HL-60 (cell line): ENCODE measurements around the gene KCNQ5.
A peak's percentile ranks its signal among the peaks of the same experiment; 100 is the strongest.
"Not testable (repeated sequence)": the region's sequence is repeated elsewhere in the genome, so short reads cannot be mapped to it uniquely, and the experiment has no call there.

Experiments used
- DNase-seq, 2 experiments: peaks; one replicate each; pipeline ENCODE4 v3.0.0-alpha.2; 2010 to 2020; ENCODE audit warnings: low read depth in 1 of 2, low spot score in 1 of 2
- H3K27ac ChIP-seq: fragments of 250-450 bp; sonication (Bioruptor Pico); replicated peaks from 2 replicates; pipeline ENCODE4 v1.5.1; 2020; ENCODE audit warnings: mild to moderate bottlenecking, moderate library complexity
- H3K27me3 ChIP-seq: fragments of 250-450 bp; sonication (Bioruptor Pico); 2 replicates; pipeline ENCODE4 v1.5.1; 2021; ENCODE audit warnings: mild to moderate bottlenecking, moderate library complexity; ENCODE audit not compliant: insufficient read depth, poor library complexity, severe bottlenecking
- H3K4me3 ChIP-seq: replicated peaks from 2 replicates; pipeline ENCODE4 v1.5.1; 2011; ENCODE audit warnings: mild to moderate bottlenecking, control low read depth, low read length; ENCODE audit not compliant: insufficient read depth
- GABPA ChIP-seq: IDR thresholded peaks from 2 replicates; pipeline ENCODE4 v1.6.1; 2012; ENCODE audit warnings: low read depth
- POLR2AphosphoS5 ChIP-seq: IDR thresholded peaks from 2 replicates; pipeline ENCODE4 v1.6.1; 2012; ENCODE audit warnings: low read depth
- REST ChIP-seq: IDR thresholded peaks from 2 replicates; pipeline ENCODE4 v1.6.1; 2012; ENCODE audit warnings: low read depth; ENCODE audit not compliant: insufficient replicate concordance
- SPI1 ChIP-seq: IDR thresholded peaks from 2 replicates; pipeline ENCODE4 v1.6.1; 2012; ENCODE audit warnings: low read depth, mild to moderate bottlenecking, borderline replicate concordance
- long read RNA-seq: library from polyadenylated mRNA; unstranded; transcript quantifications from one replicate; pipeline ENCODE4 v2.0.0, GENCODE V29; 2020
- TF ChIP-seq, protein P1 (sequence below): IDR thresholded peaks from one replicate; pipeline ENCODE4 v1.5.1; 2011; ENCODE audit warnings: low read length, control low read depth, inconsistent platforms; ENCODE audit not compliant: insufficient read depth

KCNQ5 gene
- long read RNA-seq, partial matches to known transcripts: 1 of 12 reads
- long read RNA-seq, other reads (novel, unspliced or antisense): 11 of 12 reads

- H3K4me3 ChIP-seq: peak within 1 kb of the TSS; percentile 63
- peak within 1 kb of the TSS; percentile 98 for H3K27ac ChIP-seq
- no peaks in the 10 kb centered on the region for H3K27me3 ChIP-seq
- peak in 1 of 2 experiments; percentile 42 for DNase-seq
- peak; percentile 49; the same call in 1 of the 2 replicates for TF ChIP-seq POLR2AphosphoS5
- TF ChIP-seq REST: no peak
Observed at GRCh38 chr6:72621291-72622093, at the start of gene KCNQ5. KCNQ5 (plus strand) TSS chr6:72622064.

DNA sequence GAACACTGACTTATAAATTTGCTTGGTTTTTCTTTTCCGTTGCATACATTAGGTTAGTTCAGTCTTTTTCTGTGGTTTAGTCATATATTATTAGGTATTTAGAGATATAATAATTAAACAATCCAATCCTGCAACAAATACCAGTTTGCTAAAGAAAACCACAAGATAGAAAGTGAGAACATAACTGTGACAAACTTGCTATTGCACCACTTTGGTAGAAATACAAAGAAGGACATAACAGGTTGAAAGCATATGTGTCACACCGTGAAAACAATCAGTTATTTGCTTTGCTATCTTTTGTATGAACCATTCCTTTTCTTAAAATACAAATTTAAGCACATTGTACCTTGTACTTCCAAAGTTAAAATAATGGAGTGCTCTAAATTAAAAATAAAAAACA is 42.0 kb upstream of the KCNQ5 start:
- TF ChIP-seq, protein P1, sequence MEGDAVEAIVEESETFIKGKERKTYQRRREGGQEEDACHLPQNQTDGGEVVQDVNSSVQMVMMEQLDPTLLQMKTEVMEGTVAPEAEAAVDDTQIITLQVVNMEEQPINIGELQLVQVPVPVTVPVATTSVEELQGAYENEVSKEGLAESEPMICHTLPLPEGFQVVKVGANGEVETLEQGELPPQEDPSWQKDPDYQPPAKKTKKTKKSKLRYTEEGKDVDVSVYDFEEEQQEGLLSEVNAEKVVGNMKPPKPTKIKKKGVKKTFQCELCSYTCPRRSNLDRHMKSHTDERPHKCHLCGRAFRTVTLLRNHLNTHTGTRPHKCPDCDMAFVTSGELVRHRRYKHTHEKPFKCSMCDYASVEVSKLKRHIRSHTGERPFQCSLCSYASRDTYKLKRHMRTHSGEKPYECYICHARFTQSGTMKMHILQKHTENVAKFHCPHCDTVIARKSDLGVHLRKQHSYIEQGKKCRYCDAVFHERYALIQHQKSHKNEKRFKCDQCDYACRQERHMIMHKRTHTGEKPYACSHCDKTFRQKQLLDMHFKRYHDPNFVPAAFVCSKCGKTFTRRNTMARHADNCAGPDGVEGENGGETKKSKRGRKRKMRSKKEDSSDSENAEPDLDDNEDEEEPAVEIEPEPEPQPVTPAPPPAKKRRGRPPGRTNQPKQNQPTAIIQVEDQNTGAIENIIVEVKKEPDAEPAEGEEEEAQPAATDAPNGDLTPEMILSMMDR: no peak
- no peak for TF ChIP-seq SPI1
- no peak for TF ChIP-seq REST
- no peak for TF ChIP-seq POLR2AphosphoS5
- TF ChIP-seq GABPA: no peak
- H3K27ac ChIP-seq: peak overlapping the region; percentile 51
- DNase-seq: peak; percentile 14 to 25
- H3K27me3 ChIP-seq: no peaks in the 10 kb centered on the region
- H3K4me3 ChIP-seq: no peak overlapping the region

- Histone ChIP-seq H3K27me3 (no peaks in the 10 kb centered on the region), H3K27ac (peak overlapping the region; percentile 51), H3K4me3 (no peak overlapping the region)
- DNase-seq: peak; percentile 80 to 85
- TF ChIP-seq POLR2AphosphoS5 (no peak), SPI1 (peak; percentile 29; the same call in 1 of the 2 replicates), GABPA (0 out of 2 replicates have a peak, but pooled peaks have one; percentile 22), REST (no peak)
- TF ChIP-seq, protein P1: peak; percentile 46
Observed at GRCh38 chr6:72580281-72580940, 41.5 kb upstream of the KCNQ5 start.

DNA sequence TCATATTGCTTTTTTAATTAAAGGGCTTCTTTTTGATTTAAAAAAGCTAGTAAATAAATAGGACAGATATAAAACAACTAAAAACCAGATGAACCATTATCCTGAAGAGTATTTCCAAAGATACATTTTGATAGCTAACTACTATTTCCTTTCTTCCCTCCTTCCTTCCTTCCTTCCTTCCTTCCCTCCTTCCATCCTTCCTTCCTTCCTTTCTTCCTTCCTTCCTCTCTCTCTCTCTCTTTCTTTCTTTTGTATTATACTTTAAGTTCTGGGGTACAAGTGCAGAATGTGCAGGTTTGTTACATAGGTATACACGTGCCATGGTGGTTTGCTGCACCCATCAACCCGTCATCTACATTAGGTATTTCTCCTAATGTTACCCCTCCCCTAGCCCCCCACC is 40.9 kb upstream of the KCNQ5 start:
- H3K27me3 ChIP-seq, DNase-seq, H3K27ac ChIP-seq, H3K4me3 ChIP-seq: not testable (repeated sequence)
